Ishikawa (cell line): Measurements from ENCODE around the gene KLF6.

ENCODE experiments used
- CEBPB ChIP-seq: IDR thresholded peaks from 2 replicates; pipeline ENCODE4 v1.6.1; 2012
- CREB1 ChIP-seq: IDR thresholded peaks from 2 replicates; pipeline ENCODE4 v1.6.1; 2012; ENCODE audit warnings: low read depth
- EGR1 ChIP-seq: IDR thresholded peaks from 2 replicates; pipeline ENCODE4 v1.6.1; 2012
- EP300 ChIP-seq: IDR thresholded peaks from 2 replicates; pipeline ENCODE4 v1.6.1; 2012; ENCODE audit warnings: borderline replicate concordance
- FOXM1 ChIP-seq: IDR thresholded peaks from 2 replicates; pipeline ENCODE4 v1.6.1; 2012; ENCODE audit warnings: low read depth, borderline replicate concordance
- MAX ChIP-seq: IDR thresholded peaks from 2 replicates; pipeline ENCODE4 v1.6.1; 2012
- NFIC ChIP-seq: IDR thresholded peaks from 2 replicates; pipeline ENCODE4 v1.6.1; 2012
- RAD21 ChIP-seq: IDR thresholded peaks from 2 replicates; pipeline ENCODE4 v1.6.1; 2012; ENCODE audit warnings: low read depth
- REST ChIP-seq: IDR thresholded peaks from 2 replicates; pipeline ENCODE4 v1.6.1; 2012; ENCODE audit warnings: low read depth, mild to moderate bottlenecking
- TAF1 ChIP-seq: IDR thresholded peaks from 2 replicates; pipeline ENCODE4 v1.6.1; 2012; ENCODE audit warnings: low read depth, mild to moderate bottlenecking
- TCF12 ChIP-seq: IDR thresholded peaks from 2 replicates; pipeline ENCODE4 v1.6.1; 2012; ENCODE audit warnings: low read depth
- TEAD4 ChIP-seq: IDR thresholded peaks from 2 replicates; pipeline ENCODE4 v1.6.1; 2012
- USF1 ChIP-seq: IDR thresholded peaks from 2 replicates; pipeline ENCODE4 v1.6.1; 2012
- YY1 ChIP-seq: IDR thresholded peaks from 2 replicates; pipeline ENCODE4 v1.6.1; 2012; ENCODE audit warnings: low read depth
- ZBTB7A ChIP-seq: IDR thresholded peaks from 2 replicates; pipeline ENCODE4 v1.6.1; 2012; ENCODE audit warnings: low read depth

Gene KLF6

GRCh38 chr10:3765146-3765545 is 19.9 kb downstream of the KLF6 start:
- TF ChIP-seq FOXM1: no peak

- no peak for TF ChIP-seq ZBTB7A
- no peak for TF ChIP-seq EP300
- no peak for TF ChIP-seq FOXM1
- no peak for TF ChIP-seq CEBPB
- TF ChIP-seq TAF1: no peak
- no peak for TF ChIP-seq USF1
- no peak for TF ChIP-seq MAX
These were observed 20.3 kb downstream of the KLF6 start for GRCh38 chr10:3764626-3765112.

- TF ChIP-seq RAD21: no peak
- no peak for TF ChIP-seq EGR1
- no peak for TF ChIP-seq EP300
- TF ChIP-seq YY1: no peak
- TF ChIP-seq TAF1: no peak
- TF ChIP-seq CEBPB: no peak
- TF ChIP-seq TCF12: no peak
- TF ChIP-seq REST: no peak
- no peak for TF ChIP-seq CREB1
- no peak for TF ChIP-seq TEAD4
- no peak for TF ChIP-seq USF1
- TF ChIP-seq FOXM1: no peak
- TF ChIP-seq NFIC: no peak
- no peak for TF ChIP-seq MAX
These were observed 21.0 kb downstream of the KLF6 start for GRCh38 chr10:3763852-3764625.

GRCh38 chr10:3763035-3763456 is 22.0 kb downstream of the KLF6 start:
- TF ChIP-seq EGR1: peak; percentile 26; the same call in 1 of the 2 replicates
- TF ChIP-seq MAX: no peak

GRCh38 chr10:3762309-3762708 is 22.7 kb downstream of the KLF6 start:
- TF ChIP-seq CREB1 (no peak), EGR1 (no peak), EP300 (no peak), MAX (no peak), USF1 (no peak), YY1 (no peak), NFIC (no peak), ZBTB7A (no peak), TCF12 (no peak), RAD21 (no peak), TEAD4 (no peak), REST (no peak), CEBPB (no peak), FOXM1 (no peak), TAF1 (no peak)

GRCh38 chr10:3761904-3762303 is 23.1 kb downstream of the KLF6 start:
- TF ChIP-seq TAF1: no peak
- TF ChIP-seq MAX: no peak
- TF ChIP-seq TEAD4: peak; percentile 83
- TF ChIP-seq REST: no peak
- TF ChIP-seq EP300: peak; percentile 32; the same call in 1 of the 2 replicates
- TF ChIP-seq CREB1: no peak
- TF ChIP-seq YY1: no peak
